Astrocyte (in vitro differentiated cells and primary cell): ENCODE data around the gene ESYT1. TPM values are rescaled to one million over a fixed set of nuclear protein-coding genes. Genes with fewer than 3 reads are reported as not detected.
A peak's percentile ranks its signal among the peaks of the same experiment; 100 is the strongest.
"Not testable (repeated sequence)": the region's sequence is repeated elsewhere in the genome, so short reads cannot be mapped to it uniquely, and the experiment has no call there.

Source experiments
- DNase-seq: peaks from one replicate; pipeline ENCODE4 v3.0.0-alpha.2; 2010; ENCODE audit warnings: low read depth
- FAIRE-seq: peaks from 2 replicates; lab custom pipeline; 2011; peaks lifted over from hg19 to GRCh38; lab: Jason Lieb, UNC
- H2AFZ ChIP-seq: 2 replicates; pipeline ENCODE4 v1.6.0; 2012; ENCODE audit warnings: low read depth, low read length, inconsistent platforms
- H3K27ac ChIP-seq: 2 replicates; pipeline ENCODE4 v1.5.1; 2011; ENCODE audit warnings: low read depth, low read length, inconsistent platforms
- H3K27me3 ChIP-seq: 2 replicates; pipeline ENCODE4 v1.6.0; 2011; ENCODE audit warnings: low read length, inconsistent platforms; ENCODE audit not compliant: insufficient read depth
- H3K36me3 ChIP-seq: 2 replicates; pipeline ENCODE4 v1.5.1; 2011; ENCODE audit warnings: low read length, inconsistent platforms; ENCODE audit not compliant: insufficient read depth
- H3K4me1 ChIP-seq: 2 replicates; pipeline ENCODE4 v1.5.1; 2011; ENCODE audit warnings: low read length, inconsistent platforms; ENCODE audit not compliant: insufficient read depth
- H3K4me2 ChIP-seq: 2 replicates; pipeline ENCODE4 v1.6.0; 2012; ENCODE audit warnings: low read length, inconsistent platforms
- H3K4me3 ChIP-seq: 2 replicates; pipeline ENCODE4 v1.5.1; 2011; ENCODE audit warnings: low read depth, mild to moderate bottlenecking, low read length, inconsistent platforms; ENCODE audit not compliant: insufficient read depth
- H3K79me2 ChIP-seq: 2 replicates; pipeline ENCODE4 v1.6.0; 2012; ENCODE audit warnings: mild to moderate bottlenecking, low read length, inconsistent platforms; ENCODE audit not compliant: insufficient read depth
- H3K9ac ChIP-seq: 2 replicates; pipeline ENCODE4 v1.6.0; 2012; ENCODE audit warnings: mild to moderate bottlenecking, low read length, inconsistent platforms
- H3K9me3 ChIP-seq: 2 replicates; pipeline ENCODE4 v1.5.1; 2012; ENCODE audit warnings: low read depth, mild to moderate bottlenecking, low read length, inconsistent platforms; ENCODE audit not compliant: insufficient read depth
- H4K20me1 ChIP-seq: 2 replicates; pipeline ENCODE4 v1.6.0; 2012; ENCODE audit warnings: low read length, inconsistent platforms; ENCODE audit not compliant: insufficient read depth
- H3K27ac Mint-ChIP-seq: one replicate; pipeline ENCODE4 v1.8.0; 2021; ENCODE audit warnings: mild to moderate bottlenecking, mixed read lengths; ENCODE audit not compliant: unreplicated experiment
- H3K27me3 Mint-ChIP-seq: one replicate; pipeline ENCODE4 v1.8.0; 2021; ENCODE audit warnings: low read depth, mixed read lengths; ENCODE audit not compliant: unreplicated experiment
- H3K36me3 Mint-ChIP-seq: one replicate; pipeline ENCODE4 v1.8.0; 2021; ENCODE audit warnings: low read depth, mixed read lengths; ENCODE audit not compliant: unreplicated experiment
- H3K4me1 Mint-ChIP-seq: one replicate; pipeline ENCODE4 v1.8.0; 2021; ENCODE audit warnings: low read depth, mixed read lengths; ENCODE audit not compliant: unreplicated experiment
- H3K4me3 Mint-ChIP-seq: one replicate; pipeline ENCODE4 v1.8.0; 2021; ENCODE audit warnings: mild to moderate bottlenecking, moderate library complexity, mixed read lengths; ENCODE audit not compliant: unreplicated experiment
- H3K9me3 Mint-ChIP-seq: one replicate; pipeline ENCODE4 v1.8.0; 2021; ENCODE audit warnings: mild to moderate bottlenecking, mixed read lengths; ENCODE audit not compliant: unreplicated experiment
- CTCF ChIP-seq: IDR thresholded peaks from 2 replicates; pipeline ENCODE4 v1.5.1; 2011; ENCODE audit warnings: low read depth, mild to moderate bottlenecking, inconsistent platforms, low read length, moderate library complexity; ENCODE audit not compliant: insufficient read depth
- EZH2 ChIP-seq: IDR thresholded peaks from 2 replicates; pipeline ENCODE4 v1.6.1; 2012; ENCODE audit warnings: mild to moderate bottlenecking, low read length, inconsistent platforms; ENCODE audit not compliant: insufficient read depth
- total RNA-seq: library from RNA; stranded (reverse); gene quantifications from 2 replicates; pipeline ENCODE4 v1.2.1, GENCODE V29; 2021

ESYT1 gene
- total RNA-seq, 1 donor from 2014 or later, result 142 TPM

GRCh38 chr12:56114084-56114483, 14.0 kb upstream of the ESYT1 start:
- FAIRE-seq (no peak), DNase-seq (no peak)
- H3K36me3 ChIP-seq, result peaks cover 35% of the 10 kb centered on the region
- H3K4me2 ChIP-seq, result no peak overlapping the region
- no peak overlapping the region for H3K9ac ChIP-seq
- peaks cover 17% of the 10 kb centered on the region for H3K79me2 ChIP-seq
- H3K27ac ChIP-seq, result no peak overlapping the region
- H3K4me1 ChIP-seq, result peaks cover 10% of the 10 kb centered on the region
- Mint-ChIP-seq H3K27me3 (no peaks in the 10 kb centered on the region), H3K9me3 (no peaks in the 10 kb centered on the region), H3K4me3 (no peak overlapping the region), H3K4me1 (peaks cover 7% of the 10 kb centered on the region), H3K36me3 (peaks cover 22% of the 10 kb centered on the region), H3K27ac (no peak overlapping the region)
- H3K9me3 ChIP-seq, result no peaks in the 10 kb centered on the region
- H3K4me3 ChIP-seq, result no peak overlapping the region
- H2AFZ ChIP-seq, result no peak overlapping the region
- H3K27me3 ChIP-seq, result no peaks in the 10 kb centered on the region
- no peak for TF ChIP-seq EZH2
- no peak for TF ChIP-seq CTCF
- peaks cover 11% of the 10 kb centered on the region for H4K20me1 ChIP-seq

- no peak for FAIRE-seq
- Histone ChIP-seq H3K9ac (peak overlapping the region; percentile 98), H3K27me3 (no peaks in the 10 kb centered on the region), H3K4me1 (peaks cover 23% of the 10 kb centered on the region), H3K4me2 (peak overlapping the region; percentile 98), H3K9me3 (no peaks in the 10 kb centered on the region), H3K27ac (peak overlapping the region; percentile 91), H4K20me1 (peaks cover 11% of the 10 kb centered on the region), H2AFZ (no peak overlapping the region), H3K4me3 (peak overlapping the region; percentile 99), H3K36me3 (peaks cover 29% of the 10 kb centered on the region), H3K79me2 (peaks cover 17% of the 10 kb centered on the region)
- peak; percentile 23 for DNase-seq
- peaks cover 21% of the 10 kb centered on the region for H3K36me3 Mint-ChIP-seq
- TF ChIP-seq CTCF (no peak), EZH2 (no peak)
- no peaks in the 10 kb centered on the region for H3K27me3 Mint-ChIP-seq
- H3K4me3 Mint-ChIP-seq, result peak overlapping the region; percentile 96
- no peaks in the 10 kb centered on the region for H3K9me3 Mint-ChIP-seq
- peaks cover 18% of the 10 kb centered on the region for H3K4me1 Mint-ChIP-seq
- peak overlapping the region; percentile 97 for H3K27ac Mint-ChIP-seq
Observed at GRCh38 chr12:56115329-56115728, 12.7 kb upstream of the ESYT1 start.

- H2AFZ ChIP-seq, result peak within 1 kb of the TSS; percentile 84
- H3K27me3 ChIP-seq, result no peaks in the 10 kb centered on the region
- peak within 1 kb of the TSS; percentile 98 for H3K4me2 ChIP-seq
- peak; percentile 80 for DNase-seq
- Mint-ChIP-seq H3K27ac (peak within 1 kb of the TSS; percentile 97), H3K4me3 (peak within 1 kb of the TSS; percentile 96), H3K36me3 (peaks cover 23% of the 10 kb centered on the region), H3K4me1 (peaks cover 22% of the 10 kb centered on the region), H3K27me3 (no peaks in the 10 kb centered on the region), H3K9me3 (no peaks in the 10 kb centered on the region)
- H4K20me1 ChIP-seq, result peaks cover 11% of the 10 kb centered on the region
- H3K27ac ChIP-seq, result peak within 1 kb of the TSS; percentile 91
- H3K9me3 ChIP-seq, result no peaks in the 10 kb centered on the region
- H3K36me3 ChIP-seq, result peaks cover 20% of the 10 kb centered on the region
- no peak for FAIRE-seq
- H3K79me2 ChIP-seq, result peaks cover 23% of the 10 kb centered on the region
- peak within 1 kb of the TSS; percentile 99 for H3K4me3 ChIP-seq
- peak within 1 kb of the TSS; percentile 98 for H3K9ac ChIP-seq
- TF ChIP-seq EZH2 (no peak), CTCF (no peak)
- peaks cover 24% of the 10 kb centered on the region for H3K4me1 ChIP-seq
Observed at GRCh38 chr12:56116267-56117081, 11.6 kb upstream of the ESYT1 start, which contains the start of gene RPL41. TSS of gene RPL41 (plus strand) at chr12:56116633.

GRCh38 chr12:56117082-56117706, 10.9 kb upstream of the ESYT1 start:
- not testable (repeated sequence) for DNase-seq, H3K27me3 Mint-ChIP-seq, H3K9me3 ChIP-seq, FAIRE-seq, H3K27me3 ChIP-seq, H3K9me3 Mint-ChIP-seq, H2AFZ ChIP-seq
- Histone ChIP-seq H3K4me3 (peak overlapping the region; percentile 99), H3K36me3 (peaks cover 15% of the 10 kb centered on the region), H3K79me2 (peaks cover 23% of the 10 kb centered on the region), H3K4me1 (peaks cover 24% of the 10 kb centered on the region), H3K4me2 (peak overlapping the region; percentile 98), H3K27ac (peak overlapping the region; percentile 91), H4K20me1 (peaks cover 11% of the 10 kb centered on the region), H3K9ac (peak overlapping the region; percentile 98)
- peaks cover 23% of the 10 kb centered on the region for H3K36me3 Mint-ChIP-seq
- H3K27ac Mint-ChIP-seq, result peak overlapping the region; percentile 97
- H3K4me1 Mint-ChIP-seq, result peaks cover 22% of the 10 kb centered on the region
- H3K4me3 Mint-ChIP-seq, result peak overlapping the region; percentile 96
